Neural progenitor cell (in vitro differentiated cells): Measurements from ENCODE around the gene TLN1. TPM values are rescaled to one million over a fixed set of nuclear protein-coding genes. Genes with fewer than 3 reads are reported as not detected.

Experiments
- DNase-seq: peaks from one replicate; pipeline ENCODE4 v3.0.0-alpha.2; 2016; ENCODE audit warnings: low spot score
- H2AFZ ChIP-seq: fragments of 200-600 bp; sonication (generic); replicated peaks from 2 replicates; pipeline ENCODE4 v1.6.1; 2016; ENCODE audit warnings: antibody characterized with exemption
- H3F3A ChIP-seq: fragments of 200-600 bp; sonication (generic); 2 replicates; pipeline ENCODE4 v1.6.1; 2016; ENCODE audit warnings: antibody characterized with exemption, low read depth
- H3K27ac ChIP-seq: fragments of 200-600 bp; sonication (generic); 2 replicates; pipeline ENCODE4 v1.5.1; 2016; ENCODE audit warnings: mild to moderate bottlenecking
- H3K27me3 ChIP-seq: fragments of 200-600 bp; sonication (generic); 2 replicates; pipeline ENCODE4 v1.6.1; 2016; ENCODE audit warnings: mild to moderate bottlenecking, moderate library complexity
- H3K36me3 ChIP-seq: fragments of 200-600 bp; sonication (generic); 2 replicates; pipeline ENCODE4 v1.5.1; 2016
- H3K4me1 ChIP-seq: fragments of 200-600 bp; sonication (generic); 2 replicates; pipeline ENCODE4 v1.6.1; 2016; ENCODE audit warnings: mixed run types
- H3K4me2 ChIP-seq: fragments of 200-600 bp; sonication (generic); 2 replicates; pipeline ENCODE4 v1.6.1; 2016
- H3K4me3 ChIP-seq: fragments of 200-600 bp; sonication (generic); 2 replicates; pipeline ENCODE4 v1.5.1; 2016
- H3K79me2 ChIP-seq: fragments of 200-600 bp; sonication (generic); 2 replicates; pipeline ENCODE4 v1.6.1; 2016; ENCODE audit warnings: low read depth
- H3K9ac ChIP-seq: fragments of 200-600 bp; sonication (generic); 2 replicates; pipeline ENCODE4 v1.6.1; 2016
- H3K9me3 ChIP-seq: fragments of 200-600 bp; sonication (generic); 2 replicates; pipeline ENCODE4 v1.5.1; 2016; ENCODE audit warnings: low read depth
- H4K20me1 ChIP-seq: fragments of 200-600 bp; sonication (generic); 2 replicates; pipeline ENCODE4 v1.6.1; 2016; ENCODE audit warnings: low read depth
- H3K27ac Mint-ChIP-seq: 3 replicates; pipeline ENCODE4 v1.8.0; 2021; ENCODE audit warnings: mixed read lengths
- H3K27me3 Mint-ChIP-seq: 2 replicates; pipeline ENCODE4 v1.8.0; 2022; ENCODE audit warnings: low read depth, mild to moderate bottlenecking, inconsistent platforms, moderate library complexity, mixed read lengths; ENCODE audit not compliant: insufficient read depth
- H3K36me3 Mint-ChIP-seq: 3 replicates; pipeline ENCODE4 v1.8.0; 2021; ENCODE audit warnings: mixed read lengths
- H3K4me1 Mint-ChIP-seq: 3 replicates; pipeline ENCODE4 v1.8.0; 2021; ENCODE audit warnings: mixed read lengths
- H3K4me3 Mint-ChIP-seq: 3 replicates; pipeline ENCODE4 v1.8.0; 2021; ENCODE audit warnings: mild to moderate bottlenecking, moderate library complexity, mixed read lengths
- H3K9me3 Mint-ChIP-seq: 3 replicates; pipeline ENCODE4 v1.8.0; 2020; ENCODE audit warnings: mixed read lengths
- EZH2 ChIP-seq: fragments of 200-600 bp; sonication (generic); IDR thresholded peaks from 2 replicates; pipeline ENCODE4 v1.6.1; 2017; ENCODE audit warnings: antibody characterized with exemption, mild to moderate bottlenecking, moderate library complexity
- EZH2phosphoT487 ChIP-seq: fragments of 200-600 bp; sonication (generic); IDR thresholded peaks from 2 replicates; pipeline ENCODE4 v1.6.1; 2017; ENCODE audit warnings: antibody characterized with exemption
- total RNA-seq: library from RNA; depleted of rRNA; stranded (reverse); fragments of >200 nt; gene quantifications from 2 replicates; pipeline ENCODE4 v1.2.3, GENCODE V29; 2015; ENCODE audit warnings: low replicate concordance
- TF ChIP-seq, protein P1 (sequence below): fragments of 200-600 bp; sonication (generic); IDR thresholded peaks from 2 replicates; pipeline ENCODE4 v1.5.1; 2017; ENCODE audit warnings: antibody characterized with exemption, mild to moderate bottlenecking

The TLN1 gene
- total RNA-seq, 1 donor from 2014 or later = 36.7 TPM

DNA sequence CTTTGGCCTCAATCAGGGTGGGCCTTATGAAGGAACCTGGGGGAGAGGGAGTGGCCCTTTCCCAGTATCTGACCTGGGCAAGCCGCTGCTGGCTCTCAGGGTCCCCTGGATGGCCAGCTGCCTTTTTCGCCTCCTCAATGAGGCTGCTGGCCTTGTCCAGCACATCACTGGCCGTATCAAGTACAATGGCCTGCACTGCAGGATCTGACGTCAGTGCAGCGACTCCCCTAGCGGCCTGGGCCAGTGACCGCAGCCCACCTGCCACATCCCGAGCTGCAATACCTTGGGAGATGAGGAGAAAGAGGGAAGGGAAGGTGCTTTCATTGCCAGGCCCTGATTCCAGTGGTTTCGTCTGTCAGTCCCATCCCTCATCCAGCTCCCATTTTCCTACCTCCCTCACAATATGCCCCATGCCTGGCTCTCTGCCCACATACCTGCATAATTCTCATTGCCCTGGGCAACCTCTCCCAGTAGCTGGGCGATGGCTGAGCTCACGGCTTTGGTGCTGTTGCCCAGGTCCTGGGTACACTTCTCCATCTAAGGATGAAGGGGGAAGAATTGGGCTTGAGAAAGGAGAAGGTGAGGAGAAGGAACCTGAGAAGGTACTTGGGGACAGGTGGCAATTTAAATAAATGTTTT, 19.1 kb downstream of the TLN1 start:
- Mint-ChIP-seq H3K36me3 (peaks cover 52% of the 10 kb centered on the region), H3K4me1 (no peaks in the 10 kb centered on the region), H3K27me3 (peaks cover 3% of the 10 kb centered on the region), H3K4me3 (no peak overlapping the region), H3K27ac (no peak overlapping the region), H3K9me3 (no peaks in the 10 kb centered on the region)
- Histone ChIP-seq H3K79me2 (no peaks in the 10 kb centered on the region), H3K9me3 (no peaks in the 10 kb centered on the region), H3K4me3 (no peak overlapping the region), H3K9ac (no peak overlapping the region), H3K27ac (no peak overlapping the region), H2AFZ (no peak overlapping the region), H3K36me3 (no peaks in the 10 kb centered on the region), H3K4me2 (no peak overlapping the region), H4K20me1 (no peaks in the 10 kb centered on the region), H3K4me1 (no peaks in the 10 kb centered on the region), H3K27me3 (no peaks in the 10 kb centered on the region), H3F3A (no peaks in the 10 kb centered on the region)
- TF ChIP-seq EZH2phosphoT487 = no peak
- TF ChIP-seq, protein P1, sequence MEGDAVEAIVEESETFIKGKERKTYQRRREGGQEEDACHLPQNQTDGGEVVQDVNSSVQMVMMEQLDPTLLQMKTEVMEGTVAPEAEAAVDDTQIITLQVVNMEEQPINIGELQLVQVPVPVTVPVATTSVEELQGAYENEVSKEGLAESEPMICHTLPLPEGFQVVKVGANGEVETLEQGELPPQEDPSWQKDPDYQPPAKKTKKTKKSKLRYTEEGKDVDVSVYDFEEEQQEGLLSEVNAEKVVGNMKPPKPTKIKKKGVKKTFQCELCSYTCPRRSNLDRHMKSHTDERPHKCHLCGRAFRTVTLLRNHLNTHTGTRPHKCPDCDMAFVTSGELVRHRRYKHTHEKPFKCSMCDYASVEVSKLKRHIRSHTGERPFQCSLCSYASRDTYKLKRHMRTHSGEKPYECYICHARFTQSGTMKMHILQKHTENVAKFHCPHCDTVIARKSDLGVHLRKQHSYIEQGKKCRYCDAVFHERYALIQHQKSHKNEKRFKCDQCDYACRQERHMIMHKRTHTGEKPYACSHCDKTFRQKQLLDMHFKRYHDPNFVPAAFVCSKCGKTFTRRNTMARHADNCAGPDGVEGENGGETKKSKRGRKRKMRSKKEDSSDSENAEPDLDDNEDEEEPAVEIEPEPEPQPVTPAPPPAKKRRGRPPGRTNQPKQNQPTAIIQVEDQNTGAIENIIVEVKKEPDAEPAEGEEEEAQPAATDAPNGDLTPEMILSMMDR = peak; percentile 20
- no peak for DNase-seq

DNA sequence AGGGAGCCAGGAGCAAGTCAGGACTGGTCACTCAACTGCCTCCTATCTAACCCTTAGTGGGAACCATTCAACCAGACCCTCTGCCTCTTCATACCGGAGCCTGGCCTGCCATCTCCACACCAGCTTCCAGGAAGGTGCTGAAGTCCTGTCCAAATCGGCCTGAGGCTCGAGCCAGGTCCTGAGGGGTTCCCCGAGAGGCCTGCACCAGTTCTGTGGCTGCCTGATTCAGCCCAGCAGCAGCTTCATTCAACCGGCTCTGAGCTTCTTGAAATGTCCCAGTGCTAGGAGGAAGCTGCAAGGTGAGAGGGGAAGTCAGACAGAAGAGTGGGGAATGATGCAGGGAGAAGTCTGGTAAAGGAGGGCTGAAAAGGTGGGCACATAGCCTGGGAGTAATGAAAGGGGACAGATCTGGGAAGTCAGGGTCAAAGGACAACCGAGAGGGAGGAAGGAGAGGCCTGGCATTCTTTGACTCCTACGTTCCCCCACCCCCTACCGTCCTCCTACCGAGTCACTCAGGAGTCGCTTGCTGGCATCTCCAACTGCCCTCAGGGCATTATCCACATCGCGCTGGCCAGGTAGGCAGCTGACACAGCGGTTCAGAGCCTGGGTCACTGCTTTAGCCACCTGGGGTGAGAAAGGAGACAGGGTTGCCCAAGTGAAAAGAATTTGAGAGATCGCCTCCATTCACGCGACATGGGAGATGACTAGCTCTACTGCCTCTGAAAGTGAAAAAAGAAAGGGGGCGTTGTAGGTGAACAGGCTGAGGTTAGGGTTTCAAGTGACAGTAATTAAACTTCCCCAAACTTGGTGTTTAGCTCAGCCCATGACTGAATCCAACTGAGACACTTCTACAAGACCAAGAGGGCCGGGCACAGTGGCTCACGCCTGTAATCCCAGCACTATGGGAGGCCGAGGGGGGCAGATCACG, 20.2 kb downstream of the TLN1 start:
- H3K27ac ChIP-seq = no peak overlapping the region
- H3K27me3 ChIP-seq = no peaks in the 10 kb centered on the region
- no peaks in the 10 kb centered on the region for H3K36me3 ChIP-seq
- TF ChIP-seq EZH2 = no peak
- TF ChIP-seq EZH2phosphoT487 = no peak
- TF ChIP-seq, protein P1 = no peak
- H3K4me1 ChIP-seq = no peaks in the 10 kb centered on the region
- DNase-seq = no peak
- H3K4me3 ChIP-seq = no peak overlapping the region
- Mint-ChIP-seq H3K4me1 (no peaks in the 10 kb centered on the region), H3K27me3 (peaks cover 5% of the 10 kb centered on the region), H3K9me3 (no peaks in the 10 kb centered on the region), H3K36me3 (peaks cover 59% of the 10 kb centered on the region), H3K27ac (no peak overlapping the region), H3K4me3 (no peak overlapping the region)
- H4K20me1 ChIP-seq = no peaks in the 10 kb centered on the region
- no peak overlapping the region for H3K9ac ChIP-seq
- H3F3A ChIP-seq = no peaks in the 10 kb centered on the region
- no peak overlapping the region for H2AFZ ChIP-seq
- H3K9me3 ChIP-seq = no peaks in the 10 kb centered on the region
- no peak overlapping the region for H3K4me2 ChIP-seq
- H3K79me2 ChIP-seq = no peaks in the 10 kb centered on the region

DNA sequence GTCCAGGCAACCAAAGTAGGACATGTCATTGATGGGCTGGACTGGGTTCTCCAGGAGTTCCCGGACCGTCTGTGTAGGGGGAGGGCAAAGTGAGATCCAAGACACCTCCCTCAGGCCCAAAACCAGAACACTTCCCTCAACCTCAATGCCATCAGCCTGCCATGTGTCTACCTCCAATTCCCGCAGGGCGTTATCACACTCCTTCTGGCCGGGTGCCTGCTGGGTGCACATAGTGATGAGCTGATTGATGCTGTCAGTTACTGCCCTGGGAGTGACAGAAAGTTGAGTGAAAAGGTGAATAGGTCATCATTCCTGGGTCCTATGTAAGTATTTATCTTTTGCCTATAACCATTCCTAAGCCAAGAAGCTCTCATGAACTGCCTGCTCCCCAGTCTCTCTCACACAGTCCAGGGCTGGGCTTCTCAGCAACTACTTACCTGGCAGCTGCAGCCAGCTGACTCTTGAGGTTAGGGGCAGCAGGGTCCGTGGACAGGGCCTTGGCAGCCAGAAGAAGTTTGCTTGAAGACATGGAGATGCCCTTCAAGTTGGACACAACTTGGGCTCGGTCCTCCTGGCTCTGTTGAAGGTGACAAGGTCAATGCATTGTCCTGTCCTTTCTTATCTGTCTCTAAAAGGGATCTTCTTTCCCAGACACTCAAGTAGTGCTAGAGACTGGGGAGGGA, 21.0 kb downstream of the TLN1 start:
- Mint-ChIP-seq H3K9me3 (no peaks in the 10 kb centered on the region), H3K4me3 (no peak overlapping the region), H3K27ac (no peak overlapping the region), H3K27me3 (peaks cover 2% of the 10 kb centered on the region), H3K4me1 (no peaks in the 10 kb centered on the region), H3K36me3 (peaks cover 56% of the 10 kb centered on the region)
- Histone ChIP-seq H3K27ac (no peak overlapping the region), H3K4me3 (no peak overlapping the region), H3F3A (no peaks in the 10 kb centered on the region), H3K4me2 (no peak overlapping the region), H3K9me3 (no peaks in the 10 kb centered on the region), H3K36me3 (no peaks in the 10 kb centered on the region), H2AFZ (no peak overlapping the region), H4K20me1 (no peaks in the 10 kb centered on the region), H3K9ac (no peak overlapping the region), H3K27me3 (no peaks in the 10 kb centered on the region), H3K79me2 (no peaks in the 10 kb centered on the region), H3K4me1 (no peaks in the 10 kb centered on the region)
- TF ChIP-seq EZH2 = no peak
- TF ChIP-seq, protein P1 = no peak
- no peak for TF ChIP-seq EZH2phosphoT487
- DNase-seq = no peak
